Right ventricle myocardium superior (tissue), 1 donor: ENCODE data around the gene PRKACA. TPM values are rescaled to one million over a fixed set of nuclear protein-coding genes. Genes with fewer than 3 reads are reported as not detected.

ENCODE experiments used
- ATAC-seq: fragments of 200-7000 bp; cut with Tn5 transposase; one replicate; pipeline ENCODE4 v1.9.1; 2020; ENCODE audit warnings: mild to moderate bottlenecking; ENCODE audit not compliant: poor library complexity
- DNase-seq: peaks from one replicate; pipeline ENCODE4 v3.0.0-alpha.2; 2020
- intact Hi-C: fragments of 100-400 bp; cut with DNase I; formaldehyde crosslinking; loops from one replicate; pipeline ENCODE4 v1.11.2; 2022
- total RNA-seq: library from RNA; stranded (reverse); fragmentation: NEBNext Ultra II Directional; extraction: Animal tissue kit (Norgen Biotek cat#: 25700); gene quantifications from one replicate; pipeline ENCODE4 v1.2.1, GENCODE V29; 2021
- donor health status: DM: no; HTN: yes; CAD: no; lungs with severe emphysema.

PRKACA gene
- total RNA-seq, 1 donor from 2014 or later, result 460 TPM

- no peak for DNase-seq
- intact Hi-C loops, result no loop called here
- ATAC-seq, result no peak
Observed at GRCh38 chr19:14120497-14120780, 2.9 kb upstream of the PRKACA start.

- intact Hi-C loops, result no loop called here
- no peak for DNase-seq
- ATAC-seq, result no peak
Observed at GRCh38 chr19:14119644-14120496, 2.3 kb upstream of the PRKACA start.

GRCh38 chr19:14119146-14119545, 1.6 kb upstream of the PRKACA start:
- no peak for ATAC-seq
- intact Hi-C loops, result no loop called here

GRCh38 chr19:14118165-14119051, 846 bp upstream of the PRKACA start:
- intact Hi-C loops, result no loop called here
- ATAC-seq, result peak; percentile 59
- peak; percentile 89 for DNase-seq

More at GRCh38 chr19:14119146-14119545, 1.6 kb upstream of the PRKACA start:
- no peak for DNase-seq

GRCh38 chr19:14116918-14117578, 514 bp downstream of the PRKACA start:
- ATAC-seq (no peak), DNase-seq (peak; percentile 63)
- intact Hi-C loops, result no loop called here

GRCh38 chr19:14116525-14116917, 1.0 kb downstream of the PRKACA start:
- no peak for DNase-seq
- no peak for ATAC-seq
- intact Hi-C loops, result no loop called here

GRCh38 chr19:14115756-14116155, 1.8 kb downstream of the PRKACA start:
- no peak for ATAC-seq
- no peak for DNase-seq
- intact Hi-C loops, result no loop called here

- DNase-seq (peak; percentile 82), ATAC-seq (no peak)
- intact Hi-C loops, result no loop called here
Observed at GRCh38 chr19:14114854-14115253, 2.7 kb downstream of the PRKACA start.

- ATAC-seq, result no peak
- DNase-seq, result no peak
- intact Hi-C loops, result no loop called here
Observed at GRCh38 chr19:14114439-14114838, 3.1 kb downstream of the PRKACA start.

GRCh38 chr19:14113762-14114414, 3.7 kb downstream of the PRKACA start:
- intact Hi-C loops, result no loop called here
- peak; percentile 71 for DNase-seq
- no peak for ATAC-seq

- peak; percentile 71 for DNase-seq
- ATAC-seq, result peak; percentile 38
- intact Hi-C loops, result no loop called here
Observed at GRCh38 chr19:14112809-14113385, 4.7 kb downstream of the PRKACA start.

GRCh38 chr19:14112051-14112808, 5.3 kb downstream of the PRKACA start:
- DNase-seq (peak; percentile 71), ATAC-seq (peak; percentile 13)
- intact Hi-C loops, result no loop called here

- no peak for ATAC-seq
- DNase-seq, result no peak
- intact Hi-C loops, result no loop called here
Observed at GRCh38 chr19:14111486-14111885, 6.1 kb downstream of the PRKACA start.

- DNase-seq (no peak), ATAC-seq (no peak)
- intact Hi-C loops, result no loop called here
Observed at GRCh38 chr19:14110650-14111049, 6.9 kb downstream of the PRKACA start.

- intact Hi-C loops, result no loop called here
- ATAC-seq, result peak; percentile 88
Observed at GRCh38 chr19:14107581-14108461, 9.7 kb downstream of the PRKACA start.

GRCh38 chr19:14106840-14107239, 10.7 kb downstream of the PRKACA start:
- ATAC-seq (peak; percentile 57), DNase-seq (peak; percentile 52)
- intact Hi-C loops, result no loop called here

More at GRCh38 chr19:14107581-14108461, 9.7 kb downstream of the PRKACA start:
- DNase-seq, result peak; percentile 85

- DNase-seq (no peak), ATAC-seq (no peak)
- intact Hi-C loops, result no loop called here
Observed at GRCh38 chr19:14105680-14106079, 11.9 kb downstream of the PRKACA start.
